Measurements from ENCODE around the gene SLC22A31. TPM values are rescaled to one million over a fixed set of nuclear protein-coding genes. Genes with fewer than 3 reads are reported as not detected.

Gene SLC22A31
- total RNA-seq, 2 donors from 2014 or later = 0.81 TPM; not detected in 1

DNA sequence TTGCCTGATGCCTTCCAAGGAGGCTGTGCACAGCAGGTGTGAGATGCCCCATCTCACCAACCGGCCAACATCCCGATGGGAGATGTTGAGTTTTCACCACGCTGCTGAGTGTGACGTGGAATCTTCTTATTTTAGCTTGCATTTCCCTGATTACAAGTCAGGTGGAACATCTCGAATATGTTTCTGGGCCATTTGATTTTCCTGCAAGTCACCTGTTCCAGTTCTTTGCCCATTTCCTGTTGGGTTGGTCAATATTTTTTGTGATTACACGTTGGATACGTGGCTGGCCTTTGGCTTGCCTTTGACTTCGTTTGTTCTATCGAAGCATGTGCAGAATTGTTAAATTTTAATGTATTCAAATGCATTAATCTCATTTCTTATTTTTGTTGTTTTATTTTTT, 37.0 kb downstream of the SLC22A31 start:
- ATAC-seq (ENCODE audit: insufficient number of reproducible peaks, low FRiP score, low read depth) (no peak), DNase-seq (ENCODE audit: low spot score) (no peak)
- Histone ChIP-seq H3K9me3 (no peaks in the 10 kb centered on the region), H3K27ac (no peak overlapping the region), H3K4me3 (no peak overlapping the region), H3K36me3 (no peaks in the 10 kb centered on the region), H3K27me3 (replicated peaks; ENCODE audit: insufficient read depth) (no peaks in the 10 kb centered on the region), H3K4me1 (ENCODE audit: control insufficient read depth in 1 of 2, low read depth in 2 of 2) (no peaks in the 10 kb centered on the region)
- TF ChIP-seq, protein P1, sequence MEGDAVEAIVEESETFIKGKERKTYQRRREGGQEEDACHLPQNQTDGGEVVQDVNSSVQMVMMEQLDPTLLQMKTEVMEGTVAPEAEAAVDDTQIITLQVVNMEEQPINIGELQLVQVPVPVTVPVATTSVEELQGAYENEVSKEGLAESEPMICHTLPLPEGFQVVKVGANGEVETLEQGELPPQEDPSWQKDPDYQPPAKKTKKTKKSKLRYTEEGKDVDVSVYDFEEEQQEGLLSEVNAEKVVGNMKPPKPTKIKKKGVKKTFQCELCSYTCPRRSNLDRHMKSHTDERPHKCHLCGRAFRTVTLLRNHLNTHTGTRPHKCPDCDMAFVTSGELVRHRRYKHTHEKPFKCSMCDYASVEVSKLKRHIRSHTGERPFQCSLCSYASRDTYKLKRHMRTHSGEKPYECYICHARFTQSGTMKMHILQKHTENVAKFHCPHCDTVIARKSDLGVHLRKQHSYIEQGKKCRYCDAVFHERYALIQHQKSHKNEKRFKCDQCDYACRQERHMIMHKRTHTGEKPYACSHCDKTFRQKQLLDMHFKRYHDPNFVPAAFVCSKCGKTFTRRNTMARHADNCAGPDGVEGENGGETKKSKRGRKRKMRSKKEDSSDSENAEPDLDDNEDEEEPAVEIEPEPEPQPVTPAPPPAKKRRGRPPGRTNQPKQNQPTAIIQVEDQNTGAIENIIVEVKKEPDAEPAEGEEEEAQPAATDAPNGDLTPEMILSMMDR (IDR thresholded peaks at IDR 0.05) = no peak

DNA sequence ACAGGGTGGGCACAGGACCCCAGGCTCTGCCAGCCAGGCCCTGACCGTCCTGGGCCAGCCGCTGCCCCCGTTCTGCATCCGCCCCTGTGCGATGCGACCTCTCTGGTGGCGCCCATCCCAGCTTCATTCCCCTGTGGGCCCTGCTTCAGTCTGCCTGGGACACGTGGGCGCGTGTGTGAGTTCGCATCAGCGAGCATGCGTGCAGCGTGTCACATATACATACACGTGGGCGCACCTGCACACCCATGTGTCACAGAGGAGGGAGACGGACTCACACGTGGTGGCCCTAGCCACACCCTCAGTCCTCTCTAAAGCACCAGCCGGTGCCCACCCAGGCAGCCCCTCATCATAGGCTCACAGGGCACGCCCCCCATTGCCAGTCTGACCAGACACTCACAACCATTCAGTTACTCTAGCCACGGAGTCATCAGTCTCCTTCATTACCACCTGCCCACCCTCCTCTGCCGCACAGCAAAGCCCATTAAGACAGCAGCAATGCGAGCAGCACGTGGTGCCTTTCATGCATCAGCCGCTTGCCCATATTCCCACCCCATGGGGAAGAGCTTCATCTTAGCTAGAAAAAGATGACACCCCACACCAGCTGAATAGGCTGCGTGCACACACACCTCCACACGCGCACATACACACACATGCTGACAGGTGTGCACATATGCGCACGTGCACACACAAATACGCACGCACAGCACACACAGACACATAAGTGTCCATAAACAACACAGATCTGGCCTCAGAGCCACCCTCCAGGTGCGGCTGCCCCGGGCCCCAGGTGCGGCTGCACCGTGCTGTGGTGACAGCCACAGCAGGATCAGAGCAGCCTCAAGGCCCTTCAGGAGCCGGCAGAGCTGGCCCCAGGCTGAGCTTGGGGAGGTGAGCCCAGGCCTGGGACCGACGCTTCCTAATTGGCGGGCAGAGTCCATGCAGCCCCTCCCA, 38.3 kb downstream of the SLC22A31 start:
- no peaks in the 10 kb centered on the region for H3K27me3 ChIP-seq (replicated peaks; ENCODE audit: insufficient read depth)
- ATAC-seq (ENCODE audit: insufficient number of reproducible peaks, low FRiP score, low read depth) = no peak
- no peaks in the 10 kb centered on the region for H3K9me3 ChIP-seq
- H3K4me1 ChIP-seq (ENCODE audit: control insufficient read depth in 1 of 2, low read depth in 2 of 2) = peaks cover 1 to 2% of the 10 kb centered on the region in 2 donors
- H3K36me3 ChIP-seq = no peaks in the 10 kb centered on the region
- H3K27ac ChIP-seq = no peak overlapping the region
- DNase-seq (ENCODE audit: low spot score) = no peak
- TF ChIP-seq, protein P1 (IDR thresholded peaks at IDR 0.05) = no peak
- H3K4me3 ChIP-seq = no peak overlapping the region

DNA sequence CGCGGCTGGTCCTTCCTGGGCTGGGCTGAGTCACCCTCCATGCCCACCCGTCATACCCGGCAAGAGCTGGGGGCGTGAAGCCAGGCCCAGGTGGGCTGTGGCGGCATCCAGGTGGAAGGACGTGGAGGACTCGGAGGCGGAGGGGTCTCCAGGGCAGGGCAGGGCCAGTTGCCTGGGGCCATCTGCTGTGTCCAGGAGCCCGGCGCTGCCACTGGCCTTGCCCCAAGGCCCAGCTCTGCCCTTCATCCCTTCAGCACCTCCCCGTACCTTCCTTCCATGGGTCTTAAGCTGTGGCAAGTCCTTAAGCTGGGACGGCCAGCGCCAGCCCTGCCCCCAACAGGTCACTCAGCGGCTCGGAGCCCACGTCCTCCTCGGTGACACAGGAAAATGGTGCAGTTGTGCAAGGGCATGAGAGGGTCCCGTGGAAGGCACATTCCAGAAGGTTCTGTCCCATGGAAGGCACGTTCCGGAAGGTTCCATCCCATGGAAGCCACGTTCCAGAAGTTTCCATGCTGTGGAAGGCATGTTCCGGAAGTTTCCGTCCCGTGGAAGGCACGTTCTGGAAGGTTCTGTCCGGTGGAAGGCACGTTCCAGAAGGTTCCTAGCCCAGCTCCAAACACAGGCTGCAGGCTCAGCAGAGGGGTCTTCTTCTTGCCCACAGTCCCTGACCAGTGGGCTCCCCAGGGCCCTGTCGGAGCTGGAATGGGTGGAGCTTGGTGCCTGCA, 39.2 kb downstream of the SLC22A31 start:
- TF ChIP-seq, protein P1 (IDR thresholded peaks at IDR 0.05) = no peak
- no peak overlapping the region for H3K4me3 ChIP-seq
- peaks cover 4 to 11% of the 10 kb centered on the region in 2 donors for H3K4me1 ChIP-seq (ENCODE audit: control insufficient read depth in 1 of 2, low read depth in 2 of 2)
- no peak overlapping the region for H3K27ac ChIP-seq
- DNase-seq (ENCODE audit: low spot score) (no peak), ATAC-seq (ENCODE audit: insufficient number of reproducible peaks, low FRiP score, low read depth) (no peak)
- no peaks in the 10 kb centered on the region for H3K36me3 ChIP-seq
- H3K27me3 ChIP-seq (replicated peaks; ENCODE audit: insufficient read depth) = no peaks in the 10 kb centered on the region
- H3K9me3 ChIP-seq = no peaks in the 10 kb centered on the region

DNA sequence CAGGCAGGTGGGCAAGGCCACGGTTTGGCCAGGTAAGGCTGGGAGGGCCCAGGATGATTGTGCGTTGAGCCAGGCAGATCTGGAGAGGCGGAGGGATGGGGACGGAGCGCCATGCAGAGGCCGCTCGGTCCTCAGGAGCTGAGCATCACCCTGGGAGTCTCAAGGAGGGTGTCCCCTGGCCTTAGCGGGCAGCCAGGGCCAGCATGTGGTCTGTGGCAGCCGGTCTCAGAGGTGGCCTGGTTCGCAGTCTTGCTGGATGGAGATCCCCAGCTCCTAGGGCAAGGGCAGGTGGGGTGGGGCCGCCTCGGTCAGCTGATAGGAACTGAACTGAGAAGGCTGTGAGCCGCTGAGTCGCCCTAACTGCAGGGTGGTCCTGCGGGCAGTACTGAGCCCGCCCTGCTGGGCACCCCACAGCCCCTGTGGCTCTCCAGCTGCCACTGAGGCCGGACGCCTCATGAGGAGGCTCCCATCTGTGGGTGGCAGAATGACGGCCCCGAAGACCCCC, 40.4 kb downstream of the SLC22A31 start:
- TF ChIP-seq, protein P1 (IDR thresholded peaks at IDR 0.05) = no peak
- H3K4me1 ChIP-seq (ENCODE audit: control insufficient read depth in 1 of 2, low read depth in 2 of 2) = peaks cover 16 to 23% of the 10 kb centered on the region in 2 donors
- H3K4me3 ChIP-seq = no peak overlapping the region
- H3K9me3 ChIP-seq = no peaks in the 10 kb centered on the region
- no peak overlapping the region for H3K27ac ChIP-seq
- ATAC-seq (ENCODE audit: insufficient number of reproducible peaks, low FRiP score, low read depth) (no peak), DNase-seq (ENCODE audit: low spot score) (no peak)
- no peaks in the 10 kb centered on the region for H3K27me3 ChIP-seq (replicated peaks; ENCODE audit: insufficient read depth)
- no peaks in the 10 kb centered on the region for H3K36me3 ChIP-seq

Data from thoracic aorta (tissue), 2 donors.